Adrenal gland (tissue), 5 donors: Measurements from ENCODE around the gene IQGAP2.

Source experiments
- POLR2A ChIP-seq, 2 donors: fragments of 450-650 bp; IDR thresholded peaks; one replicate each; pipeline ENCODE4 v1.6.1; 2017; ENCODE audit warnings: antibody characterized with exemption in 2 of 2, mild to moderate bottlenecking in 2 of 2, moderate library complexity in 1 of 2
- TF ChIP-seq, protein P1 (sequence below), 6 experiments: fragments of 450-650 bp in 4 of 6; fragments of 200-600 bp in 2 of 6; sonication (generic) in 1 of 6; IDR thresholded peaks; 1 replicate in 5 of 6; 2 replicates in 1 of 6; pipeline versions ENCODE4 v1.5.1 to v1.8.0; 2016 to 2021; ENCODE audit warnings: antibody characterized with exemption in 6 of 6, mild to moderate bottlenecking in 2 of 6, moderate library complexity in 1 of 6
- donor health status: DM: no; HTN: no; CAD: no.

DNA sequence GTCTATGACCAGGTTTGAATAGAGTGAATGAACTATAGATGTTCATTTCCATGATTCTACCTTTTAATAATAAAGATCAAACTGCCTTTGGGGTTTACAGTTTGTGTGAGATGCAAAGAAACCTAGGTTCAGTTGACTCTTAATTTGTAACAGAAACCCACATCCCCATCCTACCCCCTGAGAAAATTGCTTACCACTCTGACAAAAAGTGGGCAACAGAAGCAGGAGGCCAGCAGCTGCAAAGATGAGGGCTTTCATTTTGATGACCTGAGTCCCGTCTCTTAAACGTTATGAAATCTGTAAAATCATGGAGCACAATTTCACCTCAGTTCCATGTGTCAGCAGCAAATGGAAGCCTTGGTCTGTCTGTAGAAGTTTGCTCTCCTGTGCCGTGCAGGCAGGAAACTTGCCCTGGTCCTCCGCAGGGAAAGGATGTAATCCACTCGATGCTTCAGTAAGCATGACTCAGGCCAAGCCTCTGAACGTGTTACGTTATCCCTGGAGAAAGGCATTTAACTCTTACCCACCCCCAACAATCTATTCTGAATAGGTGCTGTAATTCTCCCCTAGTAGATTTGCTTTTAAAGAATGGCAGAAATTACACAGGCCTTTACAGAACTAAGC is 220.0 kb downstream of the IQGAP2 start, which contains the start of gene F2RL2:
- TF ChIP-seq, protein P1, sequence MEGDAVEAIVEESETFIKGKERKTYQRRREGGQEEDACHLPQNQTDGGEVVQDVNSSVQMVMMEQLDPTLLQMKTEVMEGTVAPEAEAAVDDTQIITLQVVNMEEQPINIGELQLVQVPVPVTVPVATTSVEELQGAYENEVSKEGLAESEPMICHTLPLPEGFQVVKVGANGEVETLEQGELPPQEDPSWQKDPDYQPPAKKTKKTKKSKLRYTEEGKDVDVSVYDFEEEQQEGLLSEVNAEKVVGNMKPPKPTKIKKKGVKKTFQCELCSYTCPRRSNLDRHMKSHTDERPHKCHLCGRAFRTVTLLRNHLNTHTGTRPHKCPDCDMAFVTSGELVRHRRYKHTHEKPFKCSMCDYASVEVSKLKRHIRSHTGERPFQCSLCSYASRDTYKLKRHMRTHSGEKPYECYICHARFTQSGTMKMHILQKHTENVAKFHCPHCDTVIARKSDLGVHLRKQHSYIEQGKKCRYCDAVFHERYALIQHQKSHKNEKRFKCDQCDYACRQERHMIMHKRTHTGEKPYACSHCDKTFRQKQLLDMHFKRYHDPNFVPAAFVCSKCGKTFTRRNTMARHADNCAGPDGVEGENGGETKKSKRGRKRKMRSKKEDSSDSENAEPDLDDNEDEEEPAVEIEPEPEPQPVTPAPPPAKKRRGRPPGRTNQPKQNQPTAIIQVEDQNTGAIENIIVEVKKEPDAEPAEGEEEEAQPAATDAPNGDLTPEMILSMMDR (IDR thresholded peaks at IDR 0.05) = no peak
- TF ChIP-seq POLR2A (IDR thresholded peaks at IDR 0.05) = no peak
